ENCODE data around the gene CMTM3. TPM values are rescaled to one million over a fixed set of nuclear protein-coding genes. Genes with fewer than 3 reads are reported as not detected.

CMTM3 gene
- total RNA-seq, 2 experiments from 2014 or later = 46.3 to 49.3 TPM

DNA sequence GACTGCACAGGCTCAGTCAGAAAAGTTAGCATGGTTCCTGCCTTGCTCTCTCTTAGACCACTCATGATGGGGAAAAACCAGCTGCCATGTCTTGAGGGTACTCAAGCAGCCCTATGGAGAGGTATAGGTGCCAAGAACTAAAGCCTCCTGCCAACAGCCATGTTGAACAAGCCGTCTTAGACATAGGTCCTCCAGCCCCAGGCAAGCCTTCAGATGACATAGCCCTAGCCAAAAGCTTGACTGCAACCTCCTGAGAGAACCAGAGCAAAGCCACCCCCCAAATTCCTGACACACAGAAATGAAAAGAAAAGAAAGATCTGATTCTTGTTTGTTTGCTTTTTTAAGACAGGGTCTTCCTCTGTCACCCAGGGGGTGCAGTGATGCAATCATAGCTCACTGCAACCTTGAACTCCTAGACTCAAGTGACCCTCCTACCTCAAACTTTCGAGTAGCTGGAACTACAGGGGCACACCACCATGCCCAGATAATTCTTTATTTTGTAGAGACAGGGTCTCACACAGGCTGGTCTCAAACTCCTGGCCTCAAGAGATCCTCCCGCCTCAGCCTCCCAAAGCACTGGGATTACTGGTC, 36.3 kb downstream of the CMTM3 start:
- peaks cover 0 to 2% of the 10 kb centered on the region in 2 experiments for H3K27me3 ChIP-seq (ENCODE audit: control insufficient read depth in 1 of 2, insufficient read depth in 2 of 2, low read length in 2 of 2)
- H3K36me3 Mint-ChIP-seq (ENCODE audit: low read depth) = no peaks in the 10 kb centered on the region
- H3K4me1 Mint-ChIP-seq (ENCODE audit: low read depth) = no peaks in the 10 kb centered on the region
- H3K27ac ChIP-seq (ENCODE audit: low read depth in 1 of 2, low read length in 2 of 2) = no peak overlapping the region
- H3K27me3 Mint-ChIP-seq = no peaks in the 10 kb centered on the region
- no peak overlapping the region for H3K4me3 Mint-ChIP-seq
- ChIA-PET CTCF (interaction anchor here (2.7 kb wide), 1 partner anchor 10 kb away, joined by 14 read pairs; no protein-coding TSS in a partner anchor), POLR2A (no interaction called here)
- H3K4me1 ChIP-seq (ENCODE audit: insufficient read depth, low read length) = no peaks in the 10 kb centered on the region
- DNase-seq (no peak), ATAC-seq (ENCODE audit: poor library complexity) (no peak)
- no peaks in the 10 kb centered on the region for H3K9me3 ChIP-seq (ENCODE audit: control insufficient read depth in 1 of 2, insufficient read depth in 1 of 2, low read length in 2 of 2)
- no peak overlapping the region for H3K4me3 ChIP-seq (ENCODE audit: low read length)
- H3K36me3 ChIP-seq (ENCODE audit: insufficient read depth, low read length) = no peaks in the 10 kb centered on the region
- H3K27ac Mint-ChIP-seq = no peak overlapping the region
- TF ChIP-seq, protein P1, sequence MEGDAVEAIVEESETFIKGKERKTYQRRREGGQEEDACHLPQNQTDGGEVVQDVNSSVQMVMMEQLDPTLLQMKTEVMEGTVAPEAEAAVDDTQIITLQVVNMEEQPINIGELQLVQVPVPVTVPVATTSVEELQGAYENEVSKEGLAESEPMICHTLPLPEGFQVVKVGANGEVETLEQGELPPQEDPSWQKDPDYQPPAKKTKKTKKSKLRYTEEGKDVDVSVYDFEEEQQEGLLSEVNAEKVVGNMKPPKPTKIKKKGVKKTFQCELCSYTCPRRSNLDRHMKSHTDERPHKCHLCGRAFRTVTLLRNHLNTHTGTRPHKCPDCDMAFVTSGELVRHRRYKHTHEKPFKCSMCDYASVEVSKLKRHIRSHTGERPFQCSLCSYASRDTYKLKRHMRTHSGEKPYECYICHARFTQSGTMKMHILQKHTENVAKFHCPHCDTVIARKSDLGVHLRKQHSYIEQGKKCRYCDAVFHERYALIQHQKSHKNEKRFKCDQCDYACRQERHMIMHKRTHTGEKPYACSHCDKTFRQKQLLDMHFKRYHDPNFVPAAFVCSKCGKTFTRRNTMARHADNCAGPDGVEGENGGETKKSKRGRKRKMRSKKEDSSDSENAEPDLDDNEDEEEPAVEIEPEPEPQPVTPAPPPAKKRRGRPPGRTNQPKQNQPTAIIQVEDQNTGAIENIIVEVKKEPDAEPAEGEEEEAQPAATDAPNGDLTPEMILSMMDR (IDR thresholded peaks at IDR 0.05) = no peak
- intact Hi-C loops (cut with DNase I, micrococcal nuclease) = no loop called here
- H3K9me3 Mint-ChIP-seq = no peaks in the 10 kb centered on the region

DNA sequence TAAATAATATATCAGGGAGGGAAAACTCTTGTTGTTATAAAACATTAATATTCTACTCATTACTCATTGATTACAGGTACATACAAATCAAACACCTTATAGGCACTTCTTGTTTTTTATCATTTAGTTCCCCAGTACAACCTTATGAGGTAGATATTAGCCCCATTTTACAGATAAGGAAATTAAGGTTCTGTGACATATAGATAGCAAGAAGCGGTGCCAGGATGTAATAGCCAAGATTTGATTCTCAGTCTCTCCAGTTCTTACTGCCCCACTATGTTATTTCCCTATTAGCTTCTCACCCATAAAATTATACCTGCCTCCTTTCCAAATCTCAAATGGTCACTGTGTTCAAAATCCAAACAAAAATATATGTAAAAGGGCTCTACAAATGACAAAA, 36.9 kb downstream of the CMTM3 start:
- ATAC-seq (ENCODE audit: poor library complexity) = no peak
- POLR2A ChIA-PET = no interaction called here
- no peaks in the 10 kb centered on the region for H3K9me3 Mint-ChIP-seq
- DNase-seq = no peak
- CTCF ChIA-PET = no interaction called here
- no peak overlapping the region for H3K4me3 Mint-ChIP-seq
- no peaks in the 10 kb centered on the region for H3K4me1 ChIP-seq (ENCODE audit: insufficient read depth, low read length)
- no peaks in the 10 kb centered on the region for H3K36me3 Mint-ChIP-seq (ENCODE audit: low read depth)
- no peaks in the 10 kb centered on the region for H3K9me3 ChIP-seq (ENCODE audit: control insufficient read depth in 1 of 2, insufficient read depth in 1 of 2, low read length in 2 of 2)
- intact Hi-C loops (cut with DNase I, micrococcal nuclease) = no loop called here
- no peak overlapping the region for H3K4me3 ChIP-seq (ENCODE audit: low read length)
- H3K36me3 ChIP-seq (ENCODE audit: insufficient read depth, low read length) = no peaks in the 10 kb centered on the region
- H3K27ac ChIP-seq (ENCODE audit: low read depth in 1 of 2, low read length in 2 of 2) = no peak overlapping the region
- H3K27me3 Mint-ChIP-seq = no peaks in the 10 kb centered on the region
- peaks cover 0 to 2% of the 10 kb centered on the region in 2 experiments for H3K27me3 ChIP-seq (ENCODE audit: control insufficient read depth in 1 of 2, insufficient read depth in 2 of 2, low read length in 2 of 2)
- TF ChIP-seq, protein P1 (IDR thresholded peaks at IDR 0.05) = no peak
- no peak overlapping the region for H3K27ac Mint-ChIP-seq
- H3K4me1 Mint-ChIP-seq (ENCODE audit: low read depth) = no peaks in the 10 kb centered on the region

DNA sequence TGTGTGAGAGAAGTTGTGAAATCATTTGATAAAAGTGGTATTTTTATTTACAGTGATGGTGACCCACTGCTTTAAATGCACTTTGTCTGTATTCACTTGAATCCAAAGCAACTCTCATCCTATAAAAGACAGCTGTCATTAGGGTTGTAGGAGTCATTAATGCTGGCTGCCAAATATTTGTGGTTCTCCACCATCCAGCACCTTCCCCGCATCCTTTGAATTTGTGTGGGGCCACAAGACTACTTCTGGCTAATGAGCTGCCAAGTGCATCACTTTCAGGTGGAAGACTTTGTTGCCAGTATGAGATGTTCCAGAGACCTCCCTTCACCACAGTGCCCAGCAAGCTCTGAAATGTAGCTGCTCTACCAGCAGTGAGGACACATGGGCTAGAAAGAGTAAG, 43.4 kb downstream of the CMTM3 start:
- TF ChIP-seq, protein P1 (IDR thresholded peaks at IDR 0.05) = no peak
- H3K4me3 ChIP-seq (ENCODE audit: low read length) = no peak overlapping the region
- H3K27me3 ChIP-seq (ENCODE audit: control insufficient read depth in 1 of 2, insufficient read depth in 2 of 2, low read length in 2 of 2) = no peaks in the 10 kb centered on the region
- no peak overlapping the region for H3K27ac ChIP-seq (ENCODE audit: low read depth in 1 of 2, low read length in 2 of 2)
- H3K9me3 ChIP-seq (ENCODE audit: control insufficient read depth in 1 of 2, insufficient read depth in 1 of 2, low read length in 2 of 2) = no peaks in the 10 kb centered on the region
- Mint-ChIP-seq H3K36me3 (ENCODE audit: low read depth) (no peaks in the 10 kb centered on the region), H3K4me3 (no peak overlapping the region), H3K27ac (no peak overlapping the region), H3K4me1 (ENCODE audit: low read depth) (peaks cover 8% of the 10 kb centered on the region), H3K9me3 (no peaks in the 10 kb centered on the region), H3K27me3 (no peaks in the 10 kb centered on the region)
- peaks cover 6% of the 10 kb centered on the region for H3K4me1 ChIP-seq (ENCODE audit: insufficient read depth, low read length)
- ATAC-seq (ENCODE audit: poor library complexity) (no peak), DNase-seq (no peak)
- intact Hi-C loops (cut with DNase I, micrococcal nuclease) = no loop called here
- ChIA-PET CTCF (no interaction called here), POLR2A (no interaction called here)
- no peaks in the 10 kb centered on the region for H3K36me3 ChIP-seq (ENCODE audit: insufficient read depth, low read length)
